Neural progenitor cell (in vitro differentiated cells): ENCODE results near the gene SND1.

Experiments used
- EZH2phosphoT487 ChIP-seq: fragments of 200-600 bp; sonication (generic); IDR thresholded peaks from 2 replicates; pipeline ENCODE4 v1.6.1; 2017; ENCODE audit warnings: antibody characterized with exemption
- TF ChIP-seq, protein P1 (sequence below): fragments of 200-600 bp; sonication (generic); IDR thresholded peaks from 2 replicates; pipeline ENCODE4 v1.5.1; 2017; ENCODE audit warnings: antibody characterized with exemption, mild to moderate bottlenecking

- TF ChIP-seq, protein P1, sequence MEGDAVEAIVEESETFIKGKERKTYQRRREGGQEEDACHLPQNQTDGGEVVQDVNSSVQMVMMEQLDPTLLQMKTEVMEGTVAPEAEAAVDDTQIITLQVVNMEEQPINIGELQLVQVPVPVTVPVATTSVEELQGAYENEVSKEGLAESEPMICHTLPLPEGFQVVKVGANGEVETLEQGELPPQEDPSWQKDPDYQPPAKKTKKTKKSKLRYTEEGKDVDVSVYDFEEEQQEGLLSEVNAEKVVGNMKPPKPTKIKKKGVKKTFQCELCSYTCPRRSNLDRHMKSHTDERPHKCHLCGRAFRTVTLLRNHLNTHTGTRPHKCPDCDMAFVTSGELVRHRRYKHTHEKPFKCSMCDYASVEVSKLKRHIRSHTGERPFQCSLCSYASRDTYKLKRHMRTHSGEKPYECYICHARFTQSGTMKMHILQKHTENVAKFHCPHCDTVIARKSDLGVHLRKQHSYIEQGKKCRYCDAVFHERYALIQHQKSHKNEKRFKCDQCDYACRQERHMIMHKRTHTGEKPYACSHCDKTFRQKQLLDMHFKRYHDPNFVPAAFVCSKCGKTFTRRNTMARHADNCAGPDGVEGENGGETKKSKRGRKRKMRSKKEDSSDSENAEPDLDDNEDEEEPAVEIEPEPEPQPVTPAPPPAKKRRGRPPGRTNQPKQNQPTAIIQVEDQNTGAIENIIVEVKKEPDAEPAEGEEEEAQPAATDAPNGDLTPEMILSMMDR = no peak
- TF ChIP-seq EZH2phosphoT487 = no peak
These were observed 351.2 kb downstream of the SND1 start for GRCh38 chr7:128003167-128003566.
